Lower lobe of right lung (tissue), 2 donors: ENCODE results near the gene PRRT3. TPM values are rescaled to one million over a fixed set of nuclear protein-coding genes. Genes with fewer than 3 reads are reported as not detected.

Experiments used
- ATAC-seq, 2 donors: fragments of 200-7000 bp; cut with Tn5 transposase; one replicate each; pipeline ENCODE4 v1.9.1; 2020 to 2022; ENCODE audit warnings: mild to moderate bottlenecking in 2 of 2, moderate library complexity in 2 of 2
- DNase-seq: peaks from one replicate; pipeline ENCODE4 v3.0.0-alpha.2; 2020
- H3K27ac ChIP-seq: fragments of 200-600 bp; one replicate; pipeline ENCODE4 v1.8.0; 2022
- H3K27me3 ChIP-seq: fragments of 200-600 bp; one replicate; pipeline ENCODE4 v1.8.0; 2022; ENCODE audit warnings: low read depth
- H3K36me3 ChIP-seq: fragments of 200-600 bp; one replicate; pipeline ENCODE4 v1.8.0; 2022; ENCODE audit warnings: mild to moderate bottlenecking
- H3K4me1 ChIP-seq: fragments of 200-600 bp; one replicate; pipeline ENCODE4 v1.8.0; 2022
- H3K4me3 ChIP-seq: fragments of 200-600 bp; one replicate; pipeline ENCODE4 v1.8.0; 2022; ENCODE audit warnings: mild to moderate bottlenecking
- H3K9me3 ChIP-seq: fragments of 200-600 bp; one replicate; pipeline ENCODE4 v1.8.0; 2022
- intact Hi-C: fragments of 100-400 bp; cut with DNase I; formaldehyde crosslinking; loops from one replicate; pipeline ENCODE4 v1.11.0; 2022
- total RNA-seq: library from RNA; stranded (reverse); fragmentation: NEBNext Ultra II Directional; extraction: Animal tissue kit (Norgen Biotek cat#: 25700); gene quantifications from one replicate; pipeline ENCODE4 v1.2.1, GENCODE V29; 2021
- TF ChIP-seq, protein P1 (sequence below): fragments of 200-600 bp; IDR thresholded peaks from one replicate; pipeline ENCODE4 v1.8.0; 2022; ENCODE audit warnings: antibody characterized with exemption, mild to moderate bottlenecking
- donor health status: DM: no; HTN: yes; CAD: no; lungs with severe emphysema.

The PRRT3 gene
- total RNA-seq, 1 donor from 2014 or later = 2.1 TPM

GRCh38 chr3:9951126-9951525 is 1.1 kb downstream of the PRRT3 start:
- Histone ChIP-seq H3K4me1 (peaks cover 21% of the 10 kb centered on the region), H3K9me3 (no peaks in the 10 kb centered on the region), H3K36me3 (no peaks in the 10 kb centered on the region), H3K27me3 (no peaks in the 10 kb centered on the region), H3K4me3 (no peak overlapping the region), H3K27ac (no peak overlapping the region)
- DNase-seq = no peak
- intact Hi-C loops = no loop called here
- TF ChIP-seq, protein P1, sequence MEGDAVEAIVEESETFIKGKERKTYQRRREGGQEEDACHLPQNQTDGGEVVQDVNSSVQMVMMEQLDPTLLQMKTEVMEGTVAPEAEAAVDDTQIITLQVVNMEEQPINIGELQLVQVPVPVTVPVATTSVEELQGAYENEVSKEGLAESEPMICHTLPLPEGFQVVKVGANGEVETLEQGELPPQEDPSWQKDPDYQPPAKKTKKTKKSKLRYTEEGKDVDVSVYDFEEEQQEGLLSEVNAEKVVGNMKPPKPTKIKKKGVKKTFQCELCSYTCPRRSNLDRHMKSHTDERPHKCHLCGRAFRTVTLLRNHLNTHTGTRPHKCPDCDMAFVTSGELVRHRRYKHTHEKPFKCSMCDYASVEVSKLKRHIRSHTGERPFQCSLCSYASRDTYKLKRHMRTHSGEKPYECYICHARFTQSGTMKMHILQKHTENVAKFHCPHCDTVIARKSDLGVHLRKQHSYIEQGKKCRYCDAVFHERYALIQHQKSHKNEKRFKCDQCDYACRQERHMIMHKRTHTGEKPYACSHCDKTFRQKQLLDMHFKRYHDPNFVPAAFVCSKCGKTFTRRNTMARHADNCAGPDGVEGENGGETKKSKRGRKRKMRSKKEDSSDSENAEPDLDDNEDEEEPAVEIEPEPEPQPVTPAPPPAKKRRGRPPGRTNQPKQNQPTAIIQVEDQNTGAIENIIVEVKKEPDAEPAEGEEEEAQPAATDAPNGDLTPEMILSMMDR = no peak
- ATAC-seq = no peak

- no peaks in the 10 kb centered on the region for H3K27me3 ChIP-seq
- H3K9me3 ChIP-seq = no peaks in the 10 kb centered on the region
- H3K4me1 ChIP-seq = peaks cover 21% of the 10 kb centered on the region
- ATAC-seq (no peak), DNase-seq (no peak)
- intact Hi-C loops = no loop called here
- H3K4me3 ChIP-seq = no peak overlapping the region
- TF ChIP-seq, protein P1 = no peak
- peaks cover under 1% of the 10 kb centered on the region for H3K36me3 ChIP-seq
- H3K27ac ChIP-seq = no peak overlapping the region
These were observed 2.6 kb downstream of the PRRT3 start for GRCh38 chr3:9949626-9950025.

GRCh38 chr3:9949115-9949514 is 3.1 kb downstream of the PRRT3 start:
- TF ChIP-seq, protein P1 = no peak

DNA sequence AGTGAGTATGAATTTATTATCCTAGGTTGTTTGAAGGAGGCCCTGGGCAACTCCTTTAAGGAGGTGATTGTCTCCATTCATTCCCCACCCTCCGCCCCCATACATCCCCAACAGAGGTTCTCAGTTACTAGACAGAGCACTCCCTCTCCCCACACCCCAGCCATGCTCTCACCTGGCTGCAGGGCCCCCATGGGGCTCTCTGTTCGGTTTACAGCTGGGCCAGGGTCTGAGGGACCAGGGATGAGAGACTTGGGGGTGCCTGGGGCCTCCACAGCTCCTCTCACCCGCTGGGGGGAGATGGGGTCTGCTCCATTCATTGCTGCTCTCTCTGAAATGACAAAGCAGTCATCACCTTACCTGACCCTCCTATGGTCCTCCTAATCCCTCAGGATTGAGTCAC is 3.6 kb downstream of the PRRT3 start:
- ATAC-seq = no peak
- Histone ChIP-seq H3K4me1 (peaks cover 21% of the 10 kb centered on the region), H3K27ac (no peak overlapping the region), H3K4me3 (no peak overlapping the region), H3K36me3 (peaks cover 11% of the 10 kb centered on the region), H3K27me3 (no peaks in the 10 kb centered on the region), H3K9me3 (no peaks in the 10 kb centered on the region)
- intact Hi-C loops = no loop called here
- no peak for DNase-seq
- TF ChIP-seq, protein P1 = no peak

More at GRCh38 chr3:9949115-9949514, 3.1 kb downstream of the PRRT3 start:
- DNase-seq (no peak), ATAC-seq (no peak)
- H3K27me3 ChIP-seq = no peaks in the 10 kb centered on the region
- no peaks in the 10 kb centered on the region for H3K9me3 ChIP-seq
- H3K4me3 ChIP-seq = no peak overlapping the region
- no peak overlapping the region for H3K27ac ChIP-seq
- peaks cover 5% of the 10 kb centered on the region for H3K36me3 ChIP-seq
- H3K4me1 ChIP-seq = peaks cover 21% of the 10 kb centered on the region
- intact Hi-C loops = no loop called here

DNA sequence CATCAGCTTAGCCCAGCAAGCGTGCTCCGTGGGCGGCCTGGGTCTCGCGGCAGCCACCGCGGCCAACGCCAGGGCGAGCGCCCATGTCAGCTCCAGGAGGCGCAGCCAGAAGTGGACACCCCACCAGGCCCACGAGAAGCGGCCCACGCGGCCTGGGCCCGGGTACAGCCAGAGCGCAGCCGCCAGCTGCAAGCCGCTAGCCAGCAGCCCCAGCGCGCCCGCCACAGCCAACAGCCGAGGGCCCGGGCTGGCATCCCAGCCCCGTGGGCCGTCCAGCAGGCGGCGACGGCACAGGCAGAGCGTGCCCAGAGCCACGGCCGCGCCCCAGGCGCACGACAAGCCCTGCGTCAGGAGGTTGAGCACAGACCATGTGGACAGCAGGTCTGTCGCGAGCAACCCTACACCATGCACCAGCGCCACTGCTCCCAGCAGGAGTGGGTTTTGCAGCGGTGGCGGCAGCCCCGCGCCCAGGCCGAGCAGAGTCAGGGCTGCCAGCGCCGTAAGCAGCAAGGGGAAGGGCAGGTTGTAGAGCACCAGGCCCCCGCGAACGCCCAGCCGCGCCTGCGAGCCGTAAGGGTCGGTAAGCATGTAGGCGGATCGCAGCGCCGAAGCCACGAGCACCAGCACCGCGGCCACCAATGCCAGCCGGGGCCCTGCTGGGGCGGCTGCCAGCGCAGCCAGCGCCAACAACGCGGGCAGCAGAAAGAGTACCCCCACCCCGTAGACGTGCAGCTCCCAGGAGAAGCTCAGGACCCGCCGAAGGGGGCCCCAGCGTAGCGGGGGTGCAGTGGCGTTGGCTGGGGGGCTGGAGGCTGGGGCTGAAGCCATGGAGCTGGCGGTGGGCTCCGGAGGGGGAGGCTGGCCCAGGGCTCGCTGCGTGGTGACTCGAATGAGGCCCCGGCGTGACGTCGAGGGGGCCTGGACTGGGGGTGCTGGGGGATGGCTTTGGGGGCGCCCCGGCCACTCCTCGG is 4.9 kb downstream of the PRRT3 start:
- Histone ChIP-seq H3K4me1 (peaks cover 18% of the 10 kb centered on the region), H3K9me3 (no peaks in the 10 kb centered on the region), H3K4me3 (peak overlapping the region; percentile 60), H3K27me3 (no peaks in the 10 kb centered on the region), H3K36me3 (peaks cover 23% of the 10 kb centered on the region), H3K27ac (peak overlapping the region; percentile 80)
- peak; percentile 92 for ATAC-seq
- peak; percentile 86 for DNase-seq
- TF ChIP-seq, protein P1 = peak; percentile 59
- intact Hi-C loops = no loop called here
